H1 (cell line): Measurements from ENCODE around the gene DYNLT1. TPM values are rescaled to one million over a fixed set of nuclear protein-coding genes. Genes with fewer than 3 reads are reported as not detected.
A peak's percentile ranks its signal among the peaks of the same experiment; 100 is the strongest.

Experiments used
- CREB1 ChIP-seq: IDR thresholded peaks from 2 replicates; pipeline ENCODE4 v1.6.1; 2012; ENCODE audit warnings: inconsistent platforms
- EGR1 ChIP-seq: IDR thresholded peaks from 2 replicates; pipeline ENCODE4 v1.6.1; 2011; ENCODE audit warnings: low read depth, low read length, borderline replicate concordance
- MAFK ChIP-seq: IDR thresholded peaks from 2 replicates; pipeline ENCODE4 v1.6.1; 2012; ENCODE audit warnings: low read depth, mild to moderate bottlenecking, improper control_type of control experiment, low read length
- NANOG ChIP-seq: IDR thresholded peaks from 2 replicates; pipeline ENCODE4 v1.6.1; 2011; ENCODE audit warnings: low read length, low read depth, mild to moderate bottlenecking, inconsistent platforms; ENCODE audit not compliant: insufficient read depth, poor library complexity, severe bottlenecking
- SIX5 ChIP-seq: IDR thresholded peaks from 2 replicates; pipeline ENCODE4 v1.6.1; 2011; ENCODE audit warnings: mild to moderate bottlenecking, low read depth, low read length
- TAF7 ChIP-seq: optimal IDR thresholded peaks from 2 replicates; pipeline ENCODE3; 2011; ENCODE audit warnings: low read depth, mild to moderate bottlenecking, inconsistent platforms, low read length, moderate library complexity, borderline replicate concordance
- polyA plus RNA-seq, 7 experiments: library from polyadenylated mRNA; depleted of rRNA in 3 of 7; stranded (reverse) in 5 of 7; unstranded in 2 of 7; fragments of >200 nt in 5 of 7; fragments of 200-250 nt in 2 of 7; gene quantifications; 1 replicate in 5 of 7; 2 replicates in 1 of 7; 4 replicates in 1 of 7; pipeline versions ENCODE4 v1.2.1 to v1.2.3, GENCODE V29; 2011 to 2013; ENCODE audit warnings: missing spikeins in 2 of 7, mixed read lengths in 2 of 7
- total RNA-seq: library from RNA; stranded (reverse); fragmentation: NEBNext Ultra II Directional; extraction: Animal tissue kit (Norgen Biotek cat#: 25700); gene quantifications from 2 replicates; pipeline ENCODE4 v1.2.1, GENCODE V29; 2021
- TF ChIP-seq, protein P1 (sequence below): fragments of 300-600 bp; sonication (generic); IDR thresholded peaks from 2 replicates; pipeline ENCODE4 v1.7.1; 2012; ENCODE audit warnings: low read length, moderate library complexity, mild to moderate bottlenecking, inconsistent platforms; ENCODE audit not compliant: insufficient replicate concordance

The DYNLT1 gene
- total and polyA plus RNA-seq, 2 of the 8 experiments (the other 6 are each of a cell fraction or from before 2014, with no cell fraction given) = 119 to 245 TPM

DNA sequence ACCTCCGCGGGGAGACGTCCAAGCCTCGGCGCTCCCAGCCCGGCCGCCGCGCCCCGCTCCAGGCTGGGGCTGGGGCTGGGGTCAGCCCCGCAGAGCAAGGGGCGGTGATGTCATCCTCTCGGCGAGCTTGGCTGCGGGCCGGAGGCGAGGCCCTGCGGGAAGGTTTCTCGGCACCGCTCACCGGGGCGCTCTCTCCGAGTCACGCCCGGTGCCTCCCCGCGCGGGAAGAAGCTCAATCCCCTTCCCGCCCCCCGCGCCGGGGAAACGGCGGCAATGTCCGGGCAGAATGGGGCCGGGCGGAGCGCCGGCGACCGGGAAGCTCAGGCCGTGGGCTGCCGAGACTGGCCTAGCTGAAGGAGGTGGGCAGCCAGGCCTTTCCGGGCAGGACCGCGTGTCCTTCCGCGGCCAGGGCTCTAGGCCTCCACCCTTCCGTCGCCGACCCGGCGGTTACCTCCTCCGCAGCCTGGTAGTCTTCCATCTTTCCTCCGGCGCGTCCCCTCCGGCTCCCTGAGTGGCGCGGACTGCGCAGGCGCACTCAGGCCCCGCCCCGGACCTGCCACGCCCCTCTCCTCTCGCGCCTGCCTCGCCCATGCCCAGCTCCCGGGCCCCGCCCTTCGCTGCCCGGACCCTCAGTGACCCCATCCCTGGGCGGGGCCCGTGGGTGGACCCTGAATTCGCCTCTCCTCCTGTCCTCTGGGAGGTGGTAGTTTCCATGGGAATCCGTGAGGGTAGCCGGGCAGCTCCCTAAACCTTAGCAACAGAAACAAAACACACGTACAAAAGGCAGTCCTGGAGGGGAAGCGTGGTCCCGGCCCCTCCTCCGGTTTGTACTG is at the start of gene DYNLT1 (continued):
- peak; percentile 76 for TF ChIP-seq TAF7
- TF ChIP-seq, protein P1, sequence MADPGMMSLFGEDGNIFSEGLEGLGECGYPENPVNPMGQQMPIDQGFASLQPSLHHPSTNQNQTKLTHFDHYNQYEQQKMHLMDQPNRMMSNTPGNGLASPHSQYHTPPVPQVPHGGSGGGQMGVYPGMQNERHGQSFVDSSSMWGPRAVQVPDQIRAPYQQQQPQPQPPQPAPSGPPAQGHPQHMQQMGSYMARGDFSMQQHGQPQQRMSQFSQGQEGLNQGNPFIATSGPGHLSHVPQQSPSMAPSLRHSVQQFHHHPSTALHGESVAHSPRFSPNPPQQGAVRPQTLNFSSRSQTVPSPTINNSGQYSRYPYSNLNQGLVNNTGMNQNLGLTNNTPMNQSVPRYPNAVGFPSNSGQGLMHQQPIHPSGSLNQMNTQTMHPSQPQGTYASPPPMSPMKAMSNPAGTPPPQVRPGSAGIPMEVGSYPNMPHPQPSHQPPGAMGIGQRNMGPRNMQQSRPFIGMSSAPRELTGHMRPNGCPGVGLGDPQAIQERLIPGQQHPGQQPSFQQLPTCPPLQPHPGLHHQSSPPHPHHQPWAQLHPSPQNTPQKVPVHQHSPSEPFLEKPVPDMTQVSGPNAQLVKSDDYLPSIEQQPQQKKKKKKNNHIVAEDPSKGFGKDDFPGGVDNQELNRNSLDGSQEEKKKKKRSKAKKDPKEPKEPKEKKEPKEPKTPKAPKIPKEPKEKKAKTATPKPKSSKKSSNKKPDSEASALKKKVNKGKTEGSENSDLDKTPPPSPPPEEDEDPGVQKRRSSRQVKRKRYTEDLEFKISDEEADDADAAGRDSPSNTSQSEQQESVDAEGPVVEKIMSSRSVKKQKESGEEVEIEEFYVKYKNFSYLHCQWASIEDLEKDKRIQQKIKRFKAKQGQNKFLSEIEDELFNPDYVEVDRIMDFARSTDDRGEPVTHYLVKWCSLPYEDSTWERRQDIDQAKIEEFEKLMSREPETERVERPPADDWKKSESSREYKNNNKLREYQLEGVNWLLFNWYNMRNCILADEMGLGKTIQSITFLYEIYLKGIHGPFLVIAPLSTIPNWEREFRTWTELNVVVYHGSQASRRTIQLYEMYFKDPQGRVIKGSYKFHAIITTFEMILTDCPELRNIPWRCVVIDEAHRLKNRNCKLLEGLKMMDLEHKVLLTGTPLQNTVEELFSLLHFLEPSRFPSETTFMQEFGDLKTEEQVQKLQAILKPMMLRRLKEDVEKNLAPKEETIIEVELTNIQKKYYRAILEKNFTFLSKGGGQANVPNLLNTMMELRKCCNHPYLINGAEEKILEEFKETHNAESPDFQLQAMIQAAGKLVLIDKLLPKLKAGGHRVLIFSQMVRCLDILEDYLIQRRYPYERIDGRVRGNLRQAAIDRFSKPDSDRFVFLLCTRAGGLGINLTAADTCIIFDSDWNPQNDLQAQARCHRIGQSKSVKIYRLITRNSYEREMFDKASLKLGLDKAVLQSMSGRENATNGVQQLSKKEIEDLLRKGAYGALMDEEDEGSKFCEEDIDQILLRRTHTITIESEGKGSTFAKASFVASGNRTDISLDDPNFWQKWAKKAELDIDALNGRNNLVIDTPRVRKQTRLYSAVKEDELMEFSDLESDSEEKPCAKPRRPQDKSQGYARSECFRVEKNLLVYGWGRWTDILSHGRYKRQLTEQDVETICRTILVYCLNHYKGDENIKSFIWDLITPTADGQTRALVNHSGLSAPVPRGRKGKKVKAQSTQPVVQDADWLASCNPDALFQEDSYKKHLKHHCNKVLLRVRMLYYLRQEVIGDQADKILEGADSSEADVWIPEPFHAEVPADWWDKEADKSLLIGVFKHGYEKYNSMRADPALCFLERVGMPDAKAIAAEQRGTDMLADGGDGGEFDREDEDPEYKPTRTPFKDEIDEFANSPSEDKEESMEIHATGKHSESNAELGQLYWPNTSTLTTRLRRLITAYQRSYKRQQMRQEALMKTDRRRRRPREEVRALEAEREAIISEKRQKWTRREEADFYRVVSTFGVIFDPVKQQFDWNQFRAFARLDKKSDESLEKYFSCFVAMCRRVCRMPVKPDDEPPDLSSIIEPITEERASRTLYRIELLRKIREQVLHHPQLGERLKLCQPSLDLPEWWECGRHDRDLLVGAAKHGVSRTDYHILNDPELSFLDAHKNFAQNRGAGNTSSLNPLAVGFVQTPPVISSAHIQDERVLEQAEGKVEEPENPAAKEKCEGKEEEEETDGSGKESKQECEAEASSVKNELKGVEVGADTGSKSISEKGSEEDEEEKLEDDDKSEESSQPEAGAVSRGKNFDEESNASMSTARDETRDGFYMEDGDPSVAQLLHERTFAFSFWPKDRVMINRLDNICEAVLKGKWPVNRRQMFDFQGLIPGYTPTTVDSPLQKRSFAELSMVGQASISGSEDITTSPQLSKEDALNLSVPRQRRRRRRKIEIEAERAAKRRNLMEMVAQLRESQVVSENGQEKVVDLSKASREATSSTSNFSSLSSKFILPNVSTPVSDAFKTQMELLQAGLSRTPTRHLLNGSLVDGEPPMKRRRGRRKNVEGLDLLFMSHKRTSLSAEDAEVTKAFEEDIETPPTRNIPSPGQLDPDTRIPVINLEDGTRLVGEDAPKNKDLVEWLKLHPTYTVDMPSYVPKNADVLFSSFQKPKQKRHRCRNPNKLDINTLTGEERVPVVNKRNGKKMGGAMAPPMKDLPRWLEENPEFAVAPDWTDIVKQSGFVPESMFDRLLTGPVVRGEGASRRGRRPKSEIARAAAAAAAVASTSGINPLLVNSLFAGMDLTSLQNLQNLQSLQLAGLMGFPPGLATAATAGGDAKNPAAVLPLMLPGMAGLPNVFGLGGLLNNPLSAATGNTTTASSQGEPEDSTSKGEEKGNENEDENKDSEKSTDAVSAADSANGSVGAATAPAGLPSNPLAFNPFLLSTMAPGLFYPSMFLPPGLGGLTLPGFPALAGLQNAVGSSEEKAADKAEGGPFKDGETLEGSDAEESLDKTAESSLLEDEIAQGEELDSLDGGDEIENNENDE = no peak
- TF ChIP-seq NANOG = no peak
- TF ChIP-seq CREB1 = no peak; the same call in 1 of the 2 replicates
- no peak for TF ChIP-seq MAFK
- no peak for TF ChIP-seq EGR1
- no peak for TF ChIP-seq SIX5
